ENCODE data around the gene TNFSF4.

The TNFSF4 gene

DNA sequence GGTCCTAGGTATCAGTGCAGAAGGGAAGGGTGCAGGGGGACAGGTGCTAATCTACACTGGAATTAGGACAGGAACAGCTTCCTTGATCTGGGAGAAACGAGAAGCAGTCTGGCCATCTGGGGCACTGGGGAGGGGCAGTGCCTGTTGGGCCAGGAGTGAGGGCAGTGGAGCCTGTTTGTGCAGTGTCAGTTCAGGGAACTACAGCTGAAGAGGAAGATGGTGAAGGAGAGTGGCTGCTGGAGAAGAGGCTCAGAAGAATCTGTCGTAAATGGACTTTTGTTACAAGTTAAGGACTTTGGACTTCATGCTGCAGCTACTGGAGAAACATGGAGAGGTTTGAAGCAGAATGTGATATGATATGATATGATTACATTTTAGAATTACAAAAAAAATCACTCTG is 3.2 kb upstream of the TNFSF4 start:
- no peak for DNase-seq

DNA sequence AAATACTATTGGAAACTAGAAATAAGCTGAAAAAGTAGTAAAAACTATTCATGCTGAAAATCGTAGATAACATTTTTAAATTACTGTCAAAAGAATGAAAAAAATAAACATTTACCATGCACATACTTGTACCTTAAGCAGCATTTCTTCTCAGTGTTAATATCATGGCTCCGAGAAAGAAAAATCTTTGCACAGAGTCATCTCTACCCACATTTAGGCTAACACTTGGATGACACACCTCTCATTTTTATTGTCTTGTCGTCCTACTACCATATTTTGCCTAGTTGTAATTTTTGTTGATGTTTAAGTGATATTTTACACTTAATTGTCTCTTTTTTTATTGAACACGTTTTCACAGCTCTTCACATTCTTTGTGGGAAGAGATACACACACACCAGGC is 1.7 kb upstream of the TNFSF4 start:
- DNase-seq: no peak

DNA sequence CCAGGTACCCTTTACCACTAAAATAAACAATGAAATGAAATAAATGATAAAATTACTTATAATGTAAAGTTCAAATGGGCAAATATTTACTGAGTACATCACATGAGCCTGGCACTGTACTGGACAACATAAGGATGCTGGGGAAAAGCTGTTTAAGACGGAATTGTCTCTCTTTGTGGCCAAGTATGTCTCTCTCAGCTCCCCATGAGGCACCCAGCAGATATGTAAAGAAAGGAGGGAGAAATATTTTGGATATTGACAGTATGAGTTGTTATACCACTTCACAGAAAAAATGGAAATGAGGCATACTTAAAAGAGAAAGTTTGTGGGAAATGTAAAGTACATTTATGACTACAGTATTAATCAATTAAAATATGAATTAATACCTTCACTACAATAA is 1.0 kb upstream of the TNFSF4 start:
- DNase-seq: no peak

DNA sequence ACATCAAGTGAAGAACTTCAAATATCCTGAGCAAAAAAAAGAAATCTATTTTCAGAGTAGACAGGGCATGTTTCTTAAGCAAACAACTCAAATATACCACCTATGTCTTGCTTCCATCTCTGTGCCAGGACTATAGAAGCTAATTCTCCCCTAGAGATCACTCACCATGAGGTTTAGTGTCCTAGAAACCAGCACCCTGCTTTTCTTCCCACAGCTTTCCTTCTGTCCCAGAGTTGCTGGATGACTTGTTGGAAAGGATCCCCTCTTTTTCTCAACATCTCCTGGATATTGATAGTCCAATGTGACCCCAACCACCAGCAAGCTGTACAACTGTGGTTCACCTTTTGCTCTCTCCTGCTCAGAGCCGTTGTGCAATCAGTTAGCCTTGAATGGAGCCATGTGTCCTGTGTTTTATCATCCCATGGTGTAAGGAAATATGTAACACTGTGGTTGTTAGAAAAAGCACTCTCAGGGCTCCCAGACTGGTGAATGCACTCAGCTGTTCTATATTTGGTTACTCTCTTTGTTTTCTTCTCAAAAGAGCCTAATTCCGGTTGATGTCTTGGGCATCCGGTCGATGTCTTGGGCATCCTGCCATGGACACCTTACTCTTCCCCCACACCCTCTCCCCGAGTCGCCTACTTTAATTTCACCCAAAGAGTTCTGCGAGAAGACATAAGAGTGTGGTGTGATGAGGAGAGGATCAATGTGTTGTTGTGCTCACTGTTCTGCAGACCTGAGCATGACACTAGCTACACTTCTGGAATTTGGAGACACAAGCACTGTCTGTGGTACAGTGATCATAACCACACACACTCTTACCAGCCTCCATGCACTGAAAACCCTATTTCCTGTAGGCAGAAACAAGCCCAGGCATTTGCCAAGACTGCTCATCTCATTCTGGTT is 1.7 kb downstream of the TNFSF4 start:
- DNase-seq: no peak

DNA sequence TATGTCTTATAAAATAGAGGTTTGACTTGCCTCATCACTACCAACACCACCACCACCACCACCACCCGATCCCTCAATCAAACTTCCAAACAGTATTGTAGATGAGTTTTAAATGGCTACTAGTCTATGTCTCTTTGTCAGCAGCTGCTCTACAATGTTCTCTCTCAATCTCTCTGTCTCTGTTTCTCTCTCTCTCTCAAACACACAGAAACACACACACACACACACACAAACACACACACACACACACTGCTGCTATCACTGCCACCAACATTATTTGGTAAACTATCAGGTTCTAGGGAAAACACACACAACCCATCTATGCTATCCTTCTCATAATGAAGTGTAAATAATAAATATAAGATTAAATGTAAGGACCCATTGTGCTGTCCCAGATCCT is 2.4 kb downstream of the TNFSF4 start:
- no peak for DNase-seq

DNA sequence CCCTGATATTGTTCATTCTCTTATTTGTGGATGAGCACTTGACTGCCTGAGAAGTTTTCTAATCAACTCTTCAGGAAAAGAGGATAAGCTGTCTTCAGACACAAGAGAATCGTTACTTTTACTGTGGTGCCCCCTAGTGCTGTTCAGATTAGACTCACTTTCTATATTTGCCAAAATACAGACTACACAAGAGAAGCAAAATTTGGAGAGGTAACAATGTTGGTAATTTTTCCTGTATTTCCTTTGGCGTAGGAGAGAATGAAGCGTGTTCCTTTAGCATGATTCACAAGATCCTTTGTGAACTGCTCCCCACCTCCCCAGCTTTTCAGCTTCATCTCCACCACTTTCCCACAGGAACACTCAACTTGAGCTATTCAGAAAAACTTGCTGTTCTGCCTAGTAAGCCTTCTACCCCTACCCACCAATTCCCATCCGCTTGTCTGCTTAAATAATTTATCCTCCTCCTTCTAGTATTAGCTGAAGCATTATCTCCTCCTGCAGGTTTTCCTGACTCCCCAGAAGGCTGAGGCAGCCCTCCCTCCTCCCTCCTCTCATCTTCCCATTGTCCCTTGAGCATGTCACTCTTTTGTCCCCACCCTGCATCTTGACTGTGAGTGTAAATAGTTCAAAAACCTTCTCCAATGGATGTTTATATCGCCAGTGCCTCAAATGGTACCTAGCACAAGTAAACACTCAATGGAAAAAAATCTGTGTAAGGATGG is 4.5 kb downstream of the TNFSF4 start:
- DNase-seq: no peak

DNA sequence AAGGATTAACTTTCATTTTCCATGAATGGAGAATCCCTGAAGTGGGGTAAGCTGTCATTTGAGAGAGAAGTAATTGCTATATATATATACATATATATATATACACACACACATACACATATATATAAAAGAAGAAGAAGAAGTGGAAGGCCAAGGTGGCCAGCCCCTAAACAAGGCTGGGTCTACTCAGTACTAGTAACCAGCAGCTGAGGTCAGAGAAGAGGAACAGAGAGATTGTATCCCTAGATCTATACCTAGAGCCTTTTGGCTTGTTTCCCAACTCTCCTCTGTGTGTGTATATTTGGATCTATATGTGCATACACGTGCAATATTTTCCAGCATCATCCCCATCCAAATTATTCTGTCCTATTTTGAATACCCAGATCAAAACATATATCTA is 5.2 kb downstream of the TNFSF4 start:
- no peak for DNase-seq

DNA sequence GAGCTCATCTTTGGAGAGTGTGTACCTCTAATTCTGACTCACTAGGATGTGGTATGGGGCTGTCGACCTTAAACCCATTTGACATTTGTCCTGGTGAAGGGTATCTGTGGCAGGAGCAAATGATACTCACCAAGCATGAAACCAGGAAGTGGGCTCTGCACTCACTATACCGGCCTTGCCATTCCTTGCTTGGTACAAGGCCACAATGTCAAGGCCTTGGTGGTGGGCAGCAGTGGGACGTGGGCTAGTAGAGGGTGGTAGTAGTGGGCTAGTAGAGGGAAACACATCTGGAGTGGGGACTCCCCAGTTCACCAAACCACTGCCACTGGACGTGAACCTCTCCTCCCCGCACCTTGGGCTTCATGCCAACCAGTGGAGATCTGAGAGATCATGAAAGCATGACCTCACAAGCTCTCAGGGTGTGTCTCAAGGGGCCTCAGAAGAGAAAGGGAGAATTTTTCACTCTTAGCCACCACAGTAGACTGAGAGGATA is 11.5 kb downstream of the TNFSF4 start:
- DNase-seq: no peak

DNA sequence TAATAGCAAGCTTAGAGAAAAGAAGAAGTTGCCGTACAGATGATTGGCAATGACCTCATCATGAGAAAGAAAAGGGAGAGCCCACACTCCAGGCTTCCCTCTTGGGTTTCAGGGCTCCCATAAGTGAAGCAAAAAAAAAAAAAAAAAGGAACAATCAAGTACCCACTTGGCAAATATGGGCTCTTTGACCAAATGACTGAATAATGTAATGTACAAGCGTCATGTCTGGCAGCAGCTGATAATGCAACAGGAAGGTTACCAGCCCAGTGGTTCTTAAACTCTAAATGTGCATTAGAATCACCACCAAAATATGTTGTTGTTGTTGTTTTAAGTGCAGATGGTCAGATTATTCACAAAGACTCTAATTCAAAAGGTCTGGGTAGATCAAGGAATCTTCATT is 13.5 kb downstream of the TNFSF4 start:
- no peak for DNase-seq

DNA sequence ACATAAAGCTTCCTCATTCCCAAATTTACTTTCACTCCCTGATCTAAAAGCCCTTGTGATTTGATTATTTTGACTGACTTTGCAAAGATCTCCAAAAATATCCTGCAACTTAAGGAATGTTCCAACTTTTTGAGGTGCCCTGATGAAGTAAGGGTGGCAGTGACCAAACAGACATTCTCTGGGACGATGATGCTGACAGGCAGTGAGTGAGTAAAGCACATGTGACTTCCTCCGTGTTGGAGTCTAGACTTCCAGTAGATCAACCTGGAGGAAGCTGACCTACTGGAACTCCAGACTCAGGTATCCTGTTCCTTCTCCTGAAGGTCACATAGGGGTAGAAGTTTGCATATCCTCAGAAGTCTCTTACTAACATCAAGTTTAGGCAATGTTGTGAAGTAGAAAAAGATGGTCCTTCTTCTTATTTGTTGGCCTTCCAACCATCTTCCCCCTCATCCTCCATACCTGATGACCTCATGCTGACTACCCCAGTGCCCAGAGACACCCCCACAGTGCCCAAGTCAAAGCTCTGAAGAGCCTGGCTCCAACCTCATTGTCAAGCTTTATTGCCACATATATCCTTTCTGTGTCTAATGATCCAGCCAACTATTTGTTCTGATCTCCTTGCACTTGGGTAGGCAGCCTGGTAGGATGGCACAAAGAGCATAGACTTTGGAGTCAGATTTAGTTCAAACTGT is 16.0 kb downstream of the TNFSF4 start:
- DNase-seq: no peak

DNA sequence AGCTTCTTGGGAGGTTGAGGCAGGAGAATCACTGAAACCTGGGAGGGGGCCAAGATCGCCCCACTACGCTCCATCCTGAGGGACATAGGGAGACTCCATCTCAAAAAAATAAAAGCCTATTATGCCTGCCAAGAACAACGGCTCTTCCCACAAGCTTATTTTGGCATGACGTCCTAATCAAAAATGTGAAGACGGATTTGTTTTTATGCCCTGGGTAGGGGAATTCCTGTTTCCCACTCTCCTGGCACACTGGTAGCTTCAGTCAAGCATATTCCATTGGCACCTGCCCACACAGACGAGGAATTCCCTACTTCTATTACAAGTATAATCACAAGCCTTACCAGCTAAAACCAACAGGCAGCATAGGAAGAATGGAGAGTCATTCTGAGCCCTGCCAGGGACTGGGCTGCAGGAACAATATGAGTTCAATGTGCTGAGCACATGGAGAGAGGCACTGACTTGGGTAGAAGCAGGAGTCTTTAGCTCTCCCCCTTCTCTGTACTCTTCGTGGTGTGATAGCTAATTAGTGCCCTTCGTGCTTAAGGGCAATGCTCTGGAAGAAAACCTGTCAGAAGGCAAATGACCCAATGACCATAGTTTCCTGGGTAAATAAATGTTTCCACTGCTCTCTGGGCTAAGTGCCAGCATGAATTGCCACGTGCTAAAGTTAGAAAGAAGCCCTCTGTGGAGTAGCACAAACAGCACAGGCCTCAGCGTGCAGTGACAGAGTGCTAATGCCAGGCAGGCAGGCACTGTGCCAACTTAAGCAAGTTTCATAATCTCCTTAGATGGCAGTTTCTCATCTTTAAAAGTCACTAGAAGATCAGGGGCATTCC is 16.8 kb downstream of the TNFSF4 start:
- DNase-seq: peak; percentile 93

DNA sequence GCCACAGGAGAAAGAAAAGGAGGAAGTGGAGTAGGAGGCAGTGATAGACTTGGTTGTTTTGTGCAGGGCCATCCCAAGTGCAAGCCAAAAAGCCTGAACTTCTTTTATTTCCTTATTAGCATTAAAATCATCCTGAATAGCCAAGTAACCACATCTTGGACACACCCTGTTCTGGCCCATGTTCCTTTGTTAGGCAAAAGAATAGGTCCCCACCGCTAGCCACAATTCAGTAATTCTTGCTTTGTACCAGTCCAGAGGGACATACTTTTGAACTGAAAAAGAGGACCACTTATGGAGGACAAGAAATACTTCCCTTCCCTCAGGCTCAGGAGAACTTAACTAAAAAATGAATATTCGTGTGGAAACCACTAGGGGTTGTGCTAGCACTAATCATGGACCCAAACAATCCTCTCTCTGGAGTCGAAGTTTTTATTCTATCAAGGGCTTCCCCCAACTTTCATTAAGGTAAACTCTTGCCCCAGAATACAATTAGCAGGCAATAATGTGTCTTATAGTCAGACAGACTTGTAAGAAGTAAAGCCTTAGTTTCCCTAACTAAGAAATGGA is 19.4 kb downstream of the TNFSF4 start:
- DNase-seq: no peak

DNA sequence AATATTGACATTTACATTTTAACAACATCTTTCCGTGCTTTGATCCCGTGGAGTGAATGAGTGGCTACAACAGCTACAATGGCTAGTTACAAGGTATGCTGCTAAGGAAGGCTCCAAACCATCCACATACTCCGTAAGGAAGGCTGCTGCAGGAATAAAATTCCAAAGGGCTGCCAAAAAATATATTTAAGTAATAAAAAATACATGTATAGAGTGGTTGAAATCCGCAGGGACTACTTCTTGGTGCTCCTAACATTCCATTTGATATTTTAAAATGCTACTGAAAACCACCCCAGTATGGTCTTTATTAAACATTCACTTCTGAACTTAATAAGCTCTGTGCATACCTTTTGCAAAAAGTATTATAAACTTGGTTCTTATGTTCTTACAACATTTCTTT is 25.3 kb downstream of the TNFSF4 start:
- DNase-seq: no peak

DNA sequence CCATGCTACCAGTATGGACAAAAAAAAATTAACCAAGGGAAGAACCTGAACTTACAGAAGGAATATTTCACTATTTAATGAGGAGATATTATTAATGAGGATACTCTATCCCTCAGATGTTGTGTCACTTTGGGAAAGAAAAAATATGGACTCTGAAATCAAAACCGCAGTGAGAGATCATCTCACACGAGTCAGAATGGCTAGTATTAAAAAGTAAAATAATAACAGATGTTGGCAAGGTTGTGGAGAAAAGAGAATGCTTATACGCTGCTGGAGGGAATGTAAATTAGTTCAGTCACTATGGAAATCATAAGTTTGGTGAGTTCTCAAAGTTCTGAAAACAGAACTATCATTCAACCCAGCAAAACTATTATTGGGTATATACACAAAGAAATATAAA is 30.9 kb downstream of the TNFSF4 start:
- DNase-seq: no peak

DNA sequence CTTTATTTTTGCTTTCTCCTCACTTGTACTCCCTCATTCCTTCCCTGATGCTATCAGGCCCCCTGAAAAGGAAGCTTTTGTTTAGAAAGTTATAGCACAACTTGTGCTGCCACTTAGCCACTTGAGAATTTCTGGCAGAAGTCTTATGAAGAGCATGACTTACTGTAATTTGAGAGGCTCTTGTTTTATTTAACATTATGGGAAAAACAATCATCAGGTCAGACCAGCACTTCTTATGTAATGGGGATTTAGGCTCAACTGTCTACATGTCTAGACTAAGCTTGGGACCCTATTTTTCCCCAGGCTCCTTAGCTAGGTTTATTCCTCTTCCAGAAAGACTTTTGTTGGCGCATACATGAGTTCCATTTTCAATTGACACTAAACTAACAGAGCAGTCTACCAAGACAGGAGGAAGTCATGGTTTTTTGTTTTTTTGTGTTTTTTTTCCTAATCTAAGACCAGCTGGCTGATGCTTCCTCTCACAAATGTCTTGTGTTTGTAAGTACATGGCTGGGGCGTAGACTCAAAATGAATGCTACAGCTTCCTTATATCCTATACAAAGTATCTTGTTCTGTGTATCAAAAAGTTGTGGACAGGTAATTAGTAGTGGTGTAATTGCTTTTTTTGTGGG is 31.5 kb downstream of the TNFSF4 start:
- no peak for DNase-seq

DNA sequence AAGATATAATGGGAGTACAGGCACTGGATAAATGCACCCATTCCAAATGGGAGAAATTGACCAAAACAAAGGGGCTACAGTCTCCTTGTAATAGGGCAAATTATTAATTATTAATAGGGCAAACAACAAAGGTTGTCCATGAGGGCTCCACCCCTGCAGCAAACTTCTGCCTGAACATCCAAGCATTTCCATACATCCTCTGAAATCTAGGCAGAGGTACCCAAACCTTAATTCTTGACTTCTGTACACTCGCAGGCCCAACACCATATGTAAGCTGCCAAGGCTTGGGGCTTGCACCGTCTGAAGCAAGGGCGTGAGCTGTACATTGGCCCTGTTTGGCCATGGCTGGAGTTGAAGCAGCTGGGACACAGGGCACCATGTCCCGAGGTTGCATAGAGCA is 33.7 kb downstream of the TNFSF4 start:
- no peak for DNase-seq

DNA sequence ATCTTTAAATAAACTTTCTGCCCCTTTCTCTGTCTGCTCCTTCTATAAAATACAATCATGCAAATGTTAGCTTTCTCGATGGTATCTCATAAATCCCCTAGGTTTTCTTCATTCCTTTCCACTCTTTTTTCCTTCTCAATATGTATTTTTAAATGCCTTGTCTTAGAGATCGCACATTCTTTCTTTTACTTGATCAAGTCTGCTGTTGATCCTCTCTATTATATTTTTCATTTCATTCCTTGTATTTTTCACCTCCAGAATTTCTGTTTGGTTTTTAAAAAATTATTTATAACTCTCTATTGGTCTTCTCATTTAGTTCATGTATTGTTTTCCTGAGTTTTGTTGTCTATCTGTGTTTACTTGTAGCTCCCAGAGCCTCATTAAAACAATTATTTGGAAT is 36.0 kb downstream of the TNFSF4 start:
- no peak for DNase-seq

DNA sequence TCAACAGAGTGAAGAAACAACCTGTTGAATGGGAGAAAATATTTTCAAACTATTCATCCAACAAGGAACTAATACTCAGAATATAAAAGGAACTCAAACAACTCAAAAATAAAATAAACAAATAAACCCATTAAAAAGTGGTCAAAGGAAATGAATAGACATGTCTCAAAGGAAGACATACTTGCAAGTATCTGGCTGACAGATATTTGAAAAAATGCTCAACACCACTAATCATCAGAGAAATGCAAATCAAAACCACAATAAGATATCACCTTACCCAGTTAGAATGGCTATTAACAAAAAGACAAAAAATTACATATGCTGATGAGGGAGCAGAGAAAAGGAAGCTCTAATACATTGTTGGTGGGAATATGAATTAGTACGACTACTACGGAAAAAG is 38.2 kb downstream of the TNFSF4 start:
- DNase-seq: no peak

DNA sequence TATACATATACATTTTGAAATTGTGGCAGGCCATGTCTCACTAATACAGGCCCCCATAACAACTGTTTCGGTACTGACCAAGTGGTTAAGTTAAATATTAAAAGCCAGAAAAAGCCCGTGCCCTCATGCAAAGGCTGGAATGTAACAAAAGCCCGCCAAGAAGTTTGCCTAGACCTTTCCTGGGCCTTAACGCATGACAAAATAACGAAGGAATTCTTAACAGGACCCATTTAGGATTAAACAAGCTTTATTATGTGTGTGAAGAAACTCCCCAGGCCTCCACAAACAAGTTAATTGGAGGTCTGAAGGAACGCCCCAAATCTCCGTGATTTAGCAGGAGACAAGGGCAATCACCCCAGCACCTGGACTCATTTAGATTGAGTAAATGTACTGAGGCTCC is 42.4 kb downstream of the TNFSF4 start:
- no peak for DNase-seq

DNA sequence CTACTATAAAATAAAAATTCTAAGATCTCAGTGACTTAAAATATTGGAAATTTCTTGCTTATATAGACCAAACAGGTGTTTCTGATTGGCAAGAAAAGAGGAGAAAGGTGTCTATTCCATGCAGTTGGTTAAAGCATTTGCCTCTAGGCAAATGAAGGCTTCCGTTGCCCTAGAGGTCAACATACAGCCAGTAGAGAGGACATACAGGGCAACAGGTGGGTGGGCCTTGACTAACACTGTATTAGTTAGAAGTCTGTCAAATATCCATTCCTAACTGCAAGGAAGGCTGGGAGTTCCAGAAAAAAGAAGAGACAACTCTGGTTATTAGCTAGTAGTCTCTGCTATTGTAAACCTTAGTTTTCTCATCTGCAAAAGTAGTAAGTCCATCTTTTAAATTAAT is 43.0 kb downstream of the TNFSF4 start:
- DNase-seq: no peak

DNA sequence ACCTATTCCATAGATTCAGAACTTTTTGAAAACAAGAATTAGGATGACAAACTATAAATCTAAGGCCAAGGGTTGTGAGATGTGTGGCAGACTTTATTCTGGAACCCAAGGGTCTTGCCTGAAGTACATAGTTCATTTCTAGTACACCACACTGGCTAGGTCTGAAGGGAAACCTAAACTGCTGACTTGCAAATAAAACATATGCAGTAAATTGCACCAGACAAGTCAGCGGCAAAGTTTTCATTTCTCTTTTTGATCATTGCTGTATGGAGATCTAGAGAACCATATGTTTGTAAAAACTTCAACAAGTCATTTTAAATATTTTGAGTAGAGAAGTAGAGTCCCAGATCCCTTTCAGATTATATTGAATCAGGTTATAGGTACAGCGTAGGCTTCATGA is 43.9 kb downstream of the TNFSF4 start:
- no peak for DNase-seq

DNA sequence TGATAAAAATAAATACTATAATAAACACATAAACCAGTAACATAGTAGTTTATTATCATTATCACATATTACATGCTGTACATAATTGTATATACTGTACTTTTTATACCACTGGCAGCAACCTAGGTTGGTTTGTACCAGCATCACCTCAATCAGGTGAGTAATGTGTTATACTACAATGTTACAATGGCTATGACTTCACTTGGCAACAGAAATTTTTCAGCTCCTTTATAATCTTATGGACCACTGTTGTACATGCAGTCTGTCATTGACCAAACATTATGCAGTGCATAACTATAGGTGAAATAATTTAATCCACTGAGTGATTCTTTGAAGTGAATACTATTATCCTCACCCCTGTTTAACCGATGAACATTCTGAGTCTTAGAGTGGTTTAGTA is 44.5 kb downstream of the TNFSF4 start:
- no peak for DNase-seq
